HG02571 (cell line): Measurements from ENCODE around the gene SLC5A9.

Source experiments
- ATAC-seq: cut with Tn5 transposase; IDR thresholded peaks from one replicate; pipeline ENCODE4 v1.9.1; 2021; ENCODE audit warnings: mild to moderate bottlenecking, moderate library complexity; ENCODE audit not compliant: unreplicated experiment

Gene SLC5A9

GRCh38 chr1:48222501-48223242 lies at the start of gene SLC5A9:
Gene SLC5A9, plus strand, starts transcription at chr1:48222716. Its CDS starts 21 bp downstream, at chr1:48222737.
- no peak for ATAC-seq

GRCh38 chr1:48175116-48175515 lies 47.4 kb upstream of the SLC5A9 start:
- no peak for ATAC-seq

- no peak for ATAC-seq
These were observed 45.3 kb upstream of the SLC5A9 start for GRCh38 chr1:48177257-48177656.

GRCh38 chr1:48181669-48182367 lies 40.7 kb upstream of the SLC5A9 start:
- no peak for ATAC-seq

GRCh38 chr1:48182439-48182838 lies 40.1 kb upstream of the SLC5A9 start:
- no peak for ATAC-seq

- no peak for ATAC-seq
These were observed 36.1 kb upstream of the SLC5A9 start for GRCh38 chr1:48186306-48186839.

GRCh38 chr1:48187969-48188563 lies 34.5 kb upstream of the SLC5A9 start:
- no peak for ATAC-seq

- no peak for ATAC-seq
These were observed 31.6 kb upstream of the SLC5A9 start for GRCh38 chr1:48190881-48191280.

- no peak for ATAC-seq
These were observed 27.7 kb upstream of the SLC5A9 start for GRCh38 chr1:48194801-48195200.

GRCh38 chr1:48196237-48196636 lies 26.3 kb upstream of the SLC5A9 start:
- no peak for ATAC-seq

GRCh38 chr1:48198970-48199369 lies 23.5 kb upstream of the SLC5A9 start:
- no peak for ATAC-seq

- no peak for ATAC-seq
These were observed 22.2 kb upstream of the SLC5A9 start for GRCh38 chr1:48200166-48200900.

- ATAC-seq = no peak
These were observed 20.3 kb upstream of the SLC5A9 start for GRCh38 chr1:48202030-48202752.

GRCh38 chr1:48203287-48203900 lies 19.1 kb upstream of the SLC5A9 start:
- no peak for ATAC-seq

- no peak for ATAC-seq
These were observed 17.0 kb upstream of the SLC5A9 start for GRCh38 chr1:48205522-48205921.

GRCh38 chr1:48206371-48206770 lies 16.1 kb upstream of the SLC5A9 start:
- ATAC-seq = no peak

GRCh38 chr1:48207131-48207530 lies 15.4 kb upstream of the SLC5A9 start:
- ATAC-seq = no peak

GRCh38 chr1:48207536-48208075 lies 14.9 kb upstream of the SLC5A9 start:
- no peak for ATAC-seq

- ATAC-seq = no peak
These were observed 14.3 kb upstream of the SLC5A9 start for GRCh38 chr1:48208251-48208650.

- ATAC-seq = no peak
These were observed 13.9 kb upstream of the SLC5A9 start for GRCh38 chr1:48208652-48209051.
